ENCODE measurements around the gene DVL2. TPM values are rescaled to one million over a fixed set of nuclear protein-coding genes. Genes with fewer than 3 reads are reported as not detected.

Gene DVL2
- total and polyA plus RNA-seq, 2 donors (not counting 1 experiment from before 2014, with no cell fraction given): 8.1 to 91.8 TPM

- Histone ChIP-seq H3K36me3 (ENCODE audit: control insufficient read depth, insufficient read depth, low read length) (peaks cover 14% of the 10 kb centered on the region), H3K27ac (ENCODE audit: insufficient read depth, low read length) (peak overlapping the region; percentile 97), H4K20me1 (ENCODE audit: control insufficient read depth, extremely low read depth, insufficient read depth, low read length) (no peaks in the 10 kb centered on the region), H3K9ac (ENCODE audit: insufficient read depth, low read length) (peak overlapping the region; percentile 68), H3K4me2 (ENCODE audit: extremely low read depth, insufficient read depth, low read length) (peak overlapping the region; percentile 100), H3K79me2 (ENCODE audit: control insufficient read depth, insufficient read depth, low read length) (peaks cover 50% of the 10 kb centered on the region), H3K4me3 (replicated peaks in 1 of 4; ENCODE audit: control extremely low read depth in 1 of 4, insufficient read depth in 1 of 4, low read depth in 3 of 4, low read length in 4 of 4) (peak overlapping the region; percentile 72 to 98 (median 96)), H3K9me3 (ENCODE audit: control insufficient read depth, insufficient read depth, low read depth, low read length) (no peaks in the 10 kb centered on the region), H3K4me1 (ENCODE audit: control insufficient read depth, extremely low read depth, insufficient read depth, low read length) (peaks cover 13% of the 10 kb centered on the region), H2AFZ (ENCODE audit: low read length) (no peak overlapping the region), H3K27me3 (ENCODE audit: control insufficient read depth, insufficient read depth, low read length) (no peaks in the 10 kb centered on the region)
- no peak for DNase-seq (ENCODE audit: low read depth in 2 of 2)
- TF ChIP-seq CTCF (conservative IDR thresholded peaks at IDR 0.05 in 1 of 2, IDR thresholded peaks at IDR 0.05 in 1 of 2; ENCODE audit: low read depth in 1 of 2, low read length in 2 of 2) (no peak), EZH2 (IDR thresholded peaks at IDR 0.05; ENCODE audit: low read length, missing control alignments) (no peak)
Observed at GRCh38 chr17:7243453-7243729, 9.1 kb upstream of the DVL2 start.

- H3K27me3 ChIP-seq (ENCODE audit: control insufficient read depth, insufficient read depth, low read length): no peaks in the 10 kb centered on the region
- H3K79me2 ChIP-seq (ENCODE audit: control insufficient read depth, insufficient read depth, low read length): peaks cover 48% of the 10 kb centered on the region
- peak overlapping the region; percentile 97 for H3K27ac ChIP-seq (ENCODE audit: insufficient read depth, low read length)
- peak; percentile 97 to 98 for DNase-seq (ENCODE audit: low read depth in 2 of 2)
- H3K36me3 ChIP-seq (ENCODE audit: control insufficient read depth, insufficient read depth, low read length): peaks cover 14% of the 10 kb centered on the region
- H3K4me3 ChIP-seq (replicated peaks in 1 of 4; ENCODE audit: control extremely low read depth in 1 of 4, insufficient read depth in 1 of 4, low read depth in 3 of 4, low read length in 4 of 4): peak overlapping the region; percentile 74 to 98 (median 96)
- TF ChIP-seq EZH2 (IDR thresholded peaks at IDR 0.05; ENCODE audit: low read length, missing control alignments) (no peak), CTCF (conservative IDR thresholded peaks at IDR 0.05 in 1 of 2, IDR thresholded peaks at IDR 0.05 in 1 of 2; ENCODE audit: low read depth in 1 of 2, low read length in 2 of 2) (no peak)
- peak overlapping the region; percentile 98 for H2AFZ ChIP-seq (ENCODE audit: low read length)
- peak overlapping the region; percentile 100 for H3K4me2 ChIP-seq (ENCODE audit: extremely low read depth, insufficient read depth, low read length)
- peaks cover 13% of the 10 kb centered on the region for H3K4me1 ChIP-seq (ENCODE audit: control insufficient read depth, extremely low read depth, insufficient read depth, low read length)
- peak overlapping the region; percentile 68 for H3K9ac ChIP-seq (ENCODE audit: insufficient read depth, low read length)
- no peaks in the 10 kb centered on the region for H4K20me1 ChIP-seq (ENCODE audit: control insufficient read depth, extremely low read depth, insufficient read depth, low read length)
- H3K9me3 ChIP-seq (ENCODE audit: control insufficient read depth, insufficient read depth, low read depth, low read length): no peaks in the 10 kb centered on the region
Observed at GRCh38 chr17:7242717-7243452, 8.6 kb upstream of the DVL2 start.

- Histone ChIP-seq H3K4me1 (ENCODE audit: control insufficient read depth, extremely low read depth, insufficient read depth, low read length) (peaks cover 13% of the 10 kb centered on the region), H3K27me3 (ENCODE audit: control insufficient read depth, insufficient read depth, low read length) (no peaks in the 10 kb centered on the region), H3K27ac (ENCODE audit: insufficient read depth, low read length) (peak within 1 kb of the TSS; percentile 97), H3K4me2 (ENCODE audit: extremely low read depth, insufficient read depth, low read length) (peak within 1 kb of the TSS; percentile 100), H4K20me1 (ENCODE audit: control insufficient read depth, extremely low read depth, insufficient read depth, low read length) (no peaks in the 10 kb centered on the region), H3K79me2 (ENCODE audit: control insufficient read depth, insufficient read depth, low read length) (peaks cover 46% of the 10 kb centered on the region), H2AFZ (ENCODE audit: low read length) (peak within 1 kb of the TSS; percentile 98), H3K9ac (ENCODE audit: insufficient read depth, low read length) (peak within 1 kb of the TSS; percentile 96), H3K9me3 (ENCODE audit: control insufficient read depth, insufficient read depth, low read depth, low read length) (no peaks in the 10 kb centered on the region), H3K4me3 (replicated peaks in 1 of 4; ENCODE audit: control extremely low read depth in 1 of 4, insufficient read depth in 1 of 4, low read depth in 3 of 4, low read length in 4 of 4) (peak within 1 kb of the TSS; percentile 74 to 98 (median 96)), H3K36me3 (ENCODE audit: control insufficient read depth, insufficient read depth, low read length) (peaks cover 14% of the 10 kb centered on the region)
- TF ChIP-seq CTCF (conservative IDR thresholded peaks at IDR 0.05 in 1 of 2, IDR thresholded peaks at IDR 0.05 in 1 of 2; ENCODE audit: low read depth in 1 of 2, low read length in 2 of 2): no peak
- DNase-seq (ENCODE audit: low read depth in 2 of 2): peak; percentile 88 to 95
Observed at GRCh38 chr17:7241783-7242716, 7.7 kb upstream of the DVL2 start, which contains the start of gene GABARAP. TSS of gene GABARAP (minus strand) at chr17:7242449. CDS start at chr17:7242330, 119 bp downstream.
